Glutamatergic neuron (in vitro differentiated cells): Measurements from ENCODE around the gene UGT1A10. TPM values are rescaled to one million over a fixed set of nuclear protein-coding genes. Genes with fewer than 3 reads are reported as not detected.

Experiments used
- DNase-seq: peaks from one replicate; pipeline ENCODE4 v3.0.0; 2022
- H3K27ac Mint-ChIP-seq: one replicate; pipeline ENCODE4 v1.8.0; 2020; ENCODE audit warnings: mild to moderate bottlenecking, mixed read lengths, inconsistent platforms; ENCODE audit not compliant: unreplicated experiment
- H3K27me3 Mint-ChIP-seq: one replicate; pipeline ENCODE4 v1.8.0; 2020; ENCODE audit warnings: mild to moderate bottlenecking, moderate library complexity, mixed read lengths, inconsistent platforms; ENCODE audit not compliant: unreplicated experiment
- H3K36me3 Mint-ChIP-seq: one replicate; pipeline ENCODE4 v1.8.0; 2020; ENCODE audit warnings: mild to moderate bottlenecking, mixed read lengths, inconsistent platforms; ENCODE audit not compliant: unreplicated experiment
- H3K4me1 Mint-ChIP-seq: one replicate; pipeline ENCODE4 v1.8.0; 2020; ENCODE audit warnings: mild to moderate bottlenecking, low read depth, mixed read lengths, inconsistent platforms; ENCODE audit not compliant: unreplicated experiment
- H3K4me3 Mint-ChIP-seq: one replicate; pipeline ENCODE4 v1.8.0; 2020; ENCODE audit warnings: mild to moderate bottlenecking, mixed read lengths, inconsistent platforms; ENCODE audit not compliant: unreplicated experiment
- H3K9me3 Mint-ChIP-seq: one replicate; pipeline ENCODE4 v1.8.0; 2020; ENCODE audit warnings: mild to moderate bottlenecking, moderate library complexity, mixed read lengths, inconsistent platforms; ENCODE audit not compliant: unreplicated experiment
- total RNA-seq: library from RNA; stranded (reverse); fragmentation: NEBNext Ultra II Directional; extraction: Animal tissue kit (Norgen Biotek cat#: 25700); gene quantifications from one replicate; pipeline ENCODE4 v1.2.1, GENCODE V29; 2021; ENCODE audit not compliant: unreplicated experiment
- TF ChIP-seq, protein P1 (sequence below): fragments of 200-600 bp; sonication (generic); IDR thresholded peaks from one replicate; pipeline ENCODE4 v1.5.0; 2021; ENCODE audit not compliant: partially characterized antibody, unreplicated experiment

Gene UGT1A10
- total RNA-seq, 1 donor from 2014 or later: not detected

DNA sequence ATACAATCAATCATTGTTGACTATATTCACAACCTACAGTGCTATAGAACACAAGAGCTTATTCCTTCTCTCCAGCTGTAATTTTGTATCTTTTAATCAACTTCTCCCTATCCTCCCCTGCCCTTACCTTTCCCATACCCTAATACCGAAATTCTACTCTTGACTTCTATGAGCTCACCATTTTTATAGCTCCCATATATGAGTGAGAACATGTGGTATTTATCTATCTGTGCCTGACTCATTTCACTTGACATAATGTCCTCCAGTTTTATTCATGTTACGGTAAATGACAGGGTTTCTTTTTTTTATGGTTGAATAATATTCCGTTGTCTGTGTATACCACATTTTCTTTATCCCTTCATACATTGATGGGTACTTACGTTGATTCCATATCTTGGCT lies 144.5 kb downstream of the UGT1A10 start:
- H3K4me3 Mint-ChIP-seq: no peak overlapping the region
- H3K27me3 Mint-ChIP-seq: peaks cover 1% of the 10 kb centered on the region
- H3K27ac Mint-ChIP-seq: no peak overlapping the region
- H3K36me3 Mint-ChIP-seq: peaks cover 8% of the 10 kb centered on the region
- no peaks in the 10 kb centered on the region for H3K4me1 Mint-ChIP-seq
- TF ChIP-seq, protein P1, sequence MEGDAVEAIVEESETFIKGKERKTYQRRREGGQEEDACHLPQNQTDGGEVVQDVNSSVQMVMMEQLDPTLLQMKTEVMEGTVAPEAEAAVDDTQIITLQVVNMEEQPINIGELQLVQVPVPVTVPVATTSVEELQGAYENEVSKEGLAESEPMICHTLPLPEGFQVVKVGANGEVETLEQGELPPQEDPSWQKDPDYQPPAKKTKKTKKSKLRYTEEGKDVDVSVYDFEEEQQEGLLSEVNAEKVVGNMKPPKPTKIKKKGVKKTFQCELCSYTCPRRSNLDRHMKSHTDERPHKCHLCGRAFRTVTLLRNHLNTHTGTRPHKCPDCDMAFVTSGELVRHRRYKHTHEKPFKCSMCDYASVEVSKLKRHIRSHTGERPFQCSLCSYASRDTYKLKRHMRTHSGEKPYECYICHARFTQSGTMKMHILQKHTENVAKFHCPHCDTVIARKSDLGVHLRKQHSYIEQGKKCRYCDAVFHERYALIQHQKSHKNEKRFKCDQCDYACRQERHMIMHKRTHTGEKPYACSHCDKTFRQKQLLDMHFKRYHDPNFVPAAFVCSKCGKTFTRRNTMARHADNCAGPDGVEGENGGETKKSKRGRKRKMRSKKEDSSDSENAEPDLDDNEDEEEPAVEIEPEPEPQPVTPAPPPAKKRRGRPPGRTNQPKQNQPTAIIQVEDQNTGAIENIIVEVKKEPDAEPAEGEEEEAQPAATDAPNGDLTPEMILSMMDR: no peak
- H3K9me3 Mint-ChIP-seq: no peaks in the 10 kb centered on the region
- no peak for DNase-seq

DNA sequence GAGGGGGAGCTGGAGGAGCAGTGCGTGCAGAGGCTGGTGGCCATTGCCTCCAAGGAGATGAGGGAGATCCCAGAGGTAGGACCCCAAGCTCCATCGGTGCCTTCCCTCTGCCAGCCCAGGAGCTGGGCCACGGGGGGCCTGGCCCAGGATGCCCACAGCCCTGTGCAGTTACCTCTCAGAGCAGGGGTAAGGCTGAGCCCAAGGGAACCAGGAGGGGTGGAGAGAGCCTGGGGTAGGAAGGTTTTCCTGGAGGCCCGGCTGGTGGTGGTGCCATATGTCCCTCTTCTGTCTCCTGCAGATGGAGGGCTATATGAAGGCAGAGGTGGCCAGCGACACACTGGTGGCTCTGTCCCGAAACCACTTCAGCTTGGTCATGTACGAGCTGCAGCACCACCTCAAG lies 153.3 kb downstream of the UGT1A10 start:
- TF ChIP-seq, protein P1: no peak
- DNase-seq: no peak
- Mint-ChIP-seq H3K9me3 (peaks cover 2% of the 10 kb centered on the region), H3K4me3 (no peak overlapping the region), H3K27me3 (peaks cover 6% of the 10 kb centered on the region), H3K36me3 (peaks cover 4% of the 10 kb centered on the region), H3K4me1 (no peaks in the 10 kb centered on the region), H3K27ac (no peak overlapping the region)

DNA sequence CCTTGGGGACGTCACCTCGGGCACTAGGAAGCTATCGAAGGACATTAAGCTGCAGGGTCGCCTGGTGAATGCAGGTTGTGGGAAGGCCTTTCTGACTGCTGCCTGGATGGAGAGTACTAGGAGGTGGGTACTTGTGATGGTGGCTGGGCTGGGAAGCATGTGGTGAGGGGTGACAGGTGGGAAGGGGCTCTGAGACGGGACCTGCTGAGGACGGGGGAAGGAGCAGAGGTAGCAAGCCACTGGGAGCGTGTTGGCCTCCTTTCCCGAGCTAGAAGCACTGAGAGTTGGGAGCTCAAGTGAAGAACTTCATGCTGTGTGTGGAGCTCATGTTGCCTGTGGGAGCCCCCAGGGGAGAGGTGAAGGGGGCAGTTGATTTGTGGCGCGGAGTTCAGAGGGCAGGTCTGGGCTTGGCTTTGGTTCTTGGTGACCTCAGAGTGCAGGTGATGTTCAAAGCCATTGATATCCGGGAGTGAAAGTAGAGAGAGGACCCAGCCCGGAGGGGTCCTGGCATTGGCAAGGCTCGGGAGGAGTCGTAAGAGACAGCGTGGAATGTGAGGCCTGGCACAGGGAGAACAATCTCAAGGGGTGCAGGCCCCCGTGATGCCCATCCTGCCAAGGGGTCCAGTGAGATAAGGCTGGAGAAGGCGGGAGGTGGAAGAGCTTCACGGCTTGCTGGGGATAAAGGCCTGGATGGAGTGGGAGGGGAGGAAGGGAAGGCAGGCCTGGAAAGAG lies 155.1 kb downstream of the UGT1A10 start:
- peaks cover 6% of the 10 kb centered on the region for H3K9me3 Mint-ChIP-seq
- H3K27me3 Mint-ChIP-seq: peaks cover 9% of the 10 kb centered on the region
- no peak overlapping the region for H3K4me3 Mint-ChIP-seq
- H3K27ac Mint-ChIP-seq: no peak overlapping the region
- no peak for DNase-seq
- H3K4me1 Mint-ChIP-seq: no peaks in the 10 kb centered on the region
- H3K36me3 Mint-ChIP-seq: peaks cover 4% of the 10 kb centered on the region
- TF ChIP-seq, protein P1: no peak

DNA sequence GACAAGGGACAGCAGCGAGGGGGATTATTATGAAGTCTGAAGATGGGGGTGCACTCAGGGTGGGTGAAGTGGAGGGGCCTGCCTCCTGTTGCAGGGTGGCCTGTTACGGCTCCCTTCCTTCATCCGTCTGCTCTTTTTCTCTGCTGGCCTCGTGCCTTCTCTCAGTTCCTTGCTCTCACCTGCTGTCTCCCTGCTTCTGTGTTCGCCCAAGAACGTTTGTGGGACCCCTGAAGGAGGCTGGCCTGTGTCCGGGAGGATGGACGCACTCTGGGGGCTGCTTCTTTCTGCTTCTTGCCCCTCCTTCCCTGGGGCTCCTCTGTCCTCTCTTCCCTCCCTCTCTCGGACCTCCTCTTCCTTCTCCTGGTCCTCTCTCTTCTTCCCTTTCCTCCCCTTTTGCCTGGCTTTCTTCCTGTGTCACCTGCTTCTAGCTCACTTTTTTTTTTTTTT lies 155.7 kb downstream of the UGT1A10 start:
- Mint-ChIP-seq H3K27me3 (peaks cover 9% of the 10 kb centered on the region), H3K4me3 (no peak overlapping the region), H3K36me3 (peaks cover 4% of the 10 kb centered on the region), H3K27ac (no peak overlapping the region), H3K4me1 (no peaks in the 10 kb centered on the region), H3K9me3 (peaks cover 6% of the 10 kb centered on the region)
- TF ChIP-seq, protein P1: no peak
- DNase-seq: no peak

DNA sequence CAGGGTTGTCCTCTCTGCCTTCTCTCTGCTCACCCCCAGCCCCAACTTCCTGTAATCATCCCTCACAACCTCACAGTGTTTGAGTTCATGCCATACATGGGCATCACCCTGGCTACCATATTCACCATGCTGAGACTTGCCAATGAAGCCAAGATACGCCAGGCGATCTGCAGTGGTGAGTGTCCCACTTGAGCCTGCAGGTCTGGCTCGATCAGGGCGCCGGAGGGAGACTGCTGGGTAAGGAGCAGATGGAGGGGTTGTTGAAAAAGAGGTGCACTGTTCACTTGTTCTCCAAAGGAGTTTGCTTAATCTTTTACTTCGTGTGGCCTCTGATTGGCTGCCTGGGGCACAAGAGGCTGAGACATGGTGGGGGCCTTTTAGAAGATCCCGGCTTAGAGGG lies 156.5 kb downstream of the UGT1A10 start:
- H3K36me3 Mint-ChIP-seq: peaks cover 4% of the 10 kb centered on the region
- TF ChIP-seq, protein P1: no peak
- H3K9me3 Mint-ChIP-seq: peaks cover 8% of the 10 kb centered on the region
- peaks cover 9% of the 10 kb centered on the region for H3K27me3 Mint-ChIP-seq
- no peak for DNase-seq
- H3K4me3 Mint-ChIP-seq: no peak overlapping the region
- H3K27ac Mint-ChIP-seq: no peak overlapping the region
- no peaks in the 10 kb centered on the region for H3K4me1 Mint-ChIP-seq
